Jurkat, Clone E6-1 (cell line): ENCODE data around the gene SGMS2.

Source experiments
- DNase-seq: peaks from one replicate; pipeline ENCODE4 v3.0.0-alpha.2; 2011; ENCODE audit warnings: low read depth, low spot score
- H3K4me3 ChIP-seq: 2 replicates; pipeline ENCODE4 v1.5.1; 2011; ENCODE audit warnings: mild to moderate bottlenecking, low read length, control low read depth, moderate library complexity

SGMS2 gene

GRCh38 chr4:107826421-107826980 lies 1.8 kb downstream of the SGMS2 start:
- no peak overlapping the region for H3K4me3 ChIP-seq
- no peak for DNase-seq

- no peak overlapping the region for H3K4me3 ChIP-seq
- DNase-seq: no peak
These were observed 3.8 kb downstream of the SGMS2 start for GRCh38 chr4:107828315-107829090.

DNA sequence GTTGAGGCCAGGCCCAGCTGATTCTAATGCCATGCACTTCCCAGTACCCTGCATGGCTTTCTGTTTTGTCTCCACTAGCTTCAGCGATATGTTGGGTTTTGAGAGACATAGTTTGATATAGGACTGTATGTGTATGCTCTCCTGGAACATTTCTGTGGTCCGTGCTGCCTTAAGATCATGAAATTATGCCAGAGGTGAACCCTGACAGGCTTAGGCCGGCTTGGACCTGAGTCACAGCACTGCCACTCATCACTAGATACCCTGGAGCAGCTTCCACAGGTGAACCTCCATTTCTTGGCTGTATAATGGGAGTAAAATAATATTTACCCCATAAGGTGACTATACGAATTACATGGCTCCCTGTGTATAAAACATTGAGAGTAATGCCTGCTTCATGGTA lies 6.4 kb downstream of the SGMS2 start:
- no peak overlapping the region for H3K4me3 ChIP-seq
- DNase-seq: no peak

- H3K4me3 ChIP-seq: no peak overlapping the region
- no peak for DNase-seq
These were observed 7.6 kb downstream of the SGMS2 start for GRCh38 chr4:107832275-107832807.

DNA sequence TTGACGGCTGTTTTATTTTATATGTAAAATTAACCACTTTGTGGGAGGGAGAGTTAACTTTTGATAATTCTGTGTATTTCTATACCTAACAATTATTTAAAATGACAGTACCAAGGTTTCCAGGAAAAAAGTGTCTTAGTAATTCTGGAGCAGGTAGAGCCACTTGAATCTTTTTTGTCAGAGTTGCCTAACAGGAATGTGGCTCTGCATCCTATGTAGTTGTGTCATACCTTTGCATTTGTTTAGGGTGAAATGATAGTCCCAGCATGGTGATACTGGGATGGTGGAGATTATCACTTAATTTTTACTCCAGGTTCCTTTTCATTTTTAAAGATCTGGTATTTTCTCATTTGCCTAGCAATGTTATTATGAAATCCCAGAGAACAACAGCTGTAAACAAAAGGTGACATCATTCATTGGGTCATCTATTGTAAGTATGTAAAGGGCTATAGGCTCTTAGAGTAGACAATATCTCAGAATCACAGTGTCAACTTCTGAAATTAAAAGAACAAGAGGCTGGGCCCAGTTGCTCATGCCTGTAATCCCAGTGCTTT lies 9.6 kb downstream of the SGMS2 start:
- no peak overlapping the region for H3K4me3 ChIP-seq
- DNase-seq: no peak

DNA sequence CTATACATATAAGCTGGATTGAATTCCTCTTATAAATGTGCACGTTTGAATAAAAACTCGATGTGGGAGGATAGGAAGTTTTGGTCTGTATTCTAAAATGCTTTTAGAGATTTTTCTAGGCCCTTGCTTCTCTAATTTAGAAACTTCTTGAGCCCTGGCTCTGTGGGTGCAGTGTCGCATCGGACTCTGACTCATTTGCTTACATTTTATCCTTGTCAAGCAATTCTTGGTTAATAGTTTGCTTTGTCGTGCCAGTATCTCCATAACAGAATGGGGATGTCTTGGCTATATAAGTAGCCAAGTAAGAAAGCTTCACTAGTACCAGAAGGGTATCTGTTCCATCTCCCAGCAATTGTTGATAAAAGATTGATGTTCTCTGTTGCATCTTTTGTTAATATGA lies 10.7 kb downstream of the SGMS2 start:
- DNase-seq: no peak
- H3K4me3 ChIP-seq: no peak overlapping the region

DNA sequence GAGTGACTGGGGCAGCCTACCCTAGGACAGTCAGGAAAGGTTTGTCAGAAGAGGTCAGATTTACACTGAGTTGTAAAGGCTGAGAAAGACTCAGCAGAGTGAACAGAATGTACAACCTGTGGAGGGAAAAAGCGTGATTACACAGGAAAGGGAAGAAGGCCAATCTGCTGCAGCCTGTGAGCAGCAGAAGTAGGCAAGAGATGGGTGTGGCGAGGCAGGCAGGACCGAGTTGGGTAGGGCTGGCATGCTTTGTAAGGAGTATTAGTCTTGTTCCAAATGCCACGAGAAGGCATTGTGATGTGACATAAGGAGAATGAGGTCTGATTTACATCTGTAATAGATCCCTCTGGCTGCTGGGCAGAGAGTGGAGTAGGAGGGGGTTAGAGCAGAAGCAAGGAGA lies 12.6 kb downstream of the SGMS2 start:
- DNase-seq: no peak
- H3K4me3 ChIP-seq: no peak overlapping the region

DNA sequence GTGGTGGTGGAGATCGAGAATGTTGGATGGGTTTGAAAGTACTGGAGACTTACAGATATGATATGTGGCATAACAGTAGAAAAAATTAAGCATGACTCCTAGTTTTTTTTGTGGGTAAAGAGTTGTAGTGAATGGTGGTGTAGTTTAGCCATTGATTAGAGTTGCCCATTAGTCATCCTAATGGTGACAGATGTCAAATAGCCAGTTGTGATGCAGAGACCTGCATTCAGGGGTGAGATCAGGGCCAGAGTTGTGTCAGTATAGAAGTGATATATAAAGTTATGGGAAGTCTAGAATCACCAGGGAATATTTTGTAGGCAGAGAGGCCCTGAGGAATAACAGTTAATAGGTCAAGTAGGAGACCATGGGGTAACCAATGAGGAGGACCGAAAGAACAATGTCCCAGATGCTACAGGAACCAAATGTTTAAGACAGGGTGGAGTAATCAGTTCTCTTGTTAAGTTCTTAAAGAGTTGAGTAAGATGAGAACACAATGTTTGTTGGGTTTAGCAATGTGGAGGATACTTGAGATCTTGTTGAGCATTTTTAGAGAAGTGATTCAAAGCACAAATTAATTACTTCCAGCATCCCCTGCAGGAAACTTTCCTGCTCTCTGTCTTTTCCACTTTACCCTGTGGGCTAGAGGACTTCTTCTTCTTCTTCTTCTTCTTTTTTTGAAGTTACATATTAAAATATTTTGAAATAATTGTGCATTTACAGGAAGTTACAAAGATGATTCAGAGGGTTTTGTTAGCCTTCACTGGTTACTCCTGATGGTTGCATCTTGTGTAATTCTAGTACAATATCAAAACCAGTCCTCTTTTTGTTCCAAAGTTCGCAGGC lies 13.3 kb downstream of the SGMS2 start:
- no peak overlapping the region for H3K4me3 ChIP-seq
- no peak for DNase-seq

DNA sequence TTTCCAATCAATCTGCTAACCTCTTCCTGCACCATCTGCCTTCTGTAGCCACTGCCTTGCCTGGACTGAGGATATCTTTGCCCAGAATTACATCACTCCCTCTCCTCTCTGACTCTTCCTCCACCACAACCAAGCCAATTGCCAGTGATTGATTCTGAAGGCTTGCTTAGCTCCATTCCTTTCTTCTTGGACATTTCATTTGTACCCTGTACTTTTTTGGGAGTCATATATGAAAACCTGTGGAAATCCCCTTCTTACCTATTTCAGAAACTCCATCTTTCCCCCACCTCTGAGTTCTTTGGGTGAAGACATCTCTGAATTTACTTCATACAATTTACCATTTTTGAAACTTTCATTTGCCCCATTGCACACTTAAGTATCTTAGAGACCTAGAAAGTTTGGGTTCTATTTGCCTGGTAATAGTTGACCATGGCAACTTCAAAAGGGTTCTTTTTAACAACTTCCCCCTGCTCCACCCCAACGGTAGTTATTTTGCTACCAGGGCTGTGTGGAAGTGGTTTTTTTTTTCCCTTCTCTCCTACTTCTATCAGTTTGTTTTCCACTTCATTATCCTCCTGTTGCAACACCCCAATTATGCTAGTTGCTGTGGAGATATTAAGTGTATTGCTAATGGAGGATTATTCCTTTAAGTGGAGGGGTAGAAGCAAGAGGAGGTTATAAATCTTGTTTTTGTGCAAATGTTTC lies 14.3 kb downstream of the SGMS2 start:
- no peak overlapping the region for H3K4me3 ChIP-seq
- DNase-seq: no peak

DNA sequence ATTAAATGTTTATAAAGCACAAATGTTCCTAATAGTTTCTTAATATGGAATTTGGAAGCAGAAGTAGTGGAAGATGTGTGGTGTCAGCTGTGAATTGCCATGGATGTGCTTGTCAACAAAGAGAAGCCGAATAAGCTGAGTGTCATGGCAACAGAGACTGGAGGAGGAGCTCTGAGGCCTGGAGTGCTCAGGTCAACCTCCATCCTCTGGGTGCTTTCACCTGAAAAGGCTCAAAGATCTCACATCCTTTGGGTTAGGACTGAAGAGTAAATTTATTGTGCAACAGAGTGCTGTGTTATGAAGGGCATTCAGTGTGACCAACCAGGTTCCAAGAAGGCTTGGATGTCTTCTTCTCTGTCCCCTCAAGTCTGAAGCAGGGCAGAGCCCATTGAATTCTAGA lies 18.7 kb downstream of the SGMS2 start:
- no peak overlapping the region for H3K4me3 ChIP-seq
- no peak for DNase-seq

GRCh38 chr4:107845681-107846080 lies 20.9 kb downstream of the SGMS2 start:
- DNase-seq: no peak
- no peak overlapping the region for H3K4me3 ChIP-seq

GRCh38 chr4:107850438-107850837 lies 25.7 kb downstream of the SGMS2 start:
- no peak overlapping the region for H3K4me3 ChIP-seq
- no peak for DNase-seq

DNA sequence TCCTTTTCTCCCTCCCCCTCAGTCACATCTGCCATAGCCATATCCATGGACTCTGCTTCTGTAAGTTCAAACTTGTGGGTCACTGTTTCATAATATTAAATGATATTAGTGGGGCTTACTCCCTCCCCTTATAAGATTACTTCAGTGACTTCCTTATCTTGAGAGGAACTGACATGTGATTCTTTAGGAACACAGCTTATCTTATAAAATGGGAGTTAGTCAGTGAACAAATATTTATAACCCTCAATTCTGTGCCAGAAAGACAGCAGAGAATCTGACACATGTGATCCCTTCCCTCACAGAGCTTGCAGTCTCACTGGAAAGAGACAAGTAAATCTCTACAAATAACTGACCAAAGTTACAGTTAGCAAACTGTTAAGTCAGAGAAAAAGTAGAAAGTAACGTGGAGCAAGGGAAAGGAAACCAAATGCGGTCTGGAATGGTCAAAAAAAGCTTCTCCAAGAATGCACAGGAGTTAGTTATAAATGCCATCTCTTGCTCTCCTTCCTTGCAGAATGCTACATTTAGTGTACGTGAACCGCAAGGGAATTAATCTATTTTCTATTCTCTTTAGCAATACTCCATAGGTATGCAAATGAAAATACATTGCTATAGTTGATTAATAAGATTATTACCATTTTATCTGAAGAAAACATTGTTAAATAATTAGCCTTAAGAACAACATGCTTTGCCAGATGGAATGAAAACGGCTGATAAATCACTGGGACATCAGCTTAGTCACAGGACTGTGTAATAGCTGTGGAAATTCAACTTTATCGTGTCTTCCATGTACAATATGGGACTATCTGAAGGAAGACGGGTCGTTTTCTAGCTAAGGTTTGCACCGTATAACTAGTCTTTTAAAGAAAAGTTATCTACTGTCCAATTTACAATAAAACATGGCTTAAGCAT lies 29.0 kb downstream of the SGMS2 start:
- H3K4me3 ChIP-seq: no peak overlapping the region
- no peak for DNase-seq

DNA sequence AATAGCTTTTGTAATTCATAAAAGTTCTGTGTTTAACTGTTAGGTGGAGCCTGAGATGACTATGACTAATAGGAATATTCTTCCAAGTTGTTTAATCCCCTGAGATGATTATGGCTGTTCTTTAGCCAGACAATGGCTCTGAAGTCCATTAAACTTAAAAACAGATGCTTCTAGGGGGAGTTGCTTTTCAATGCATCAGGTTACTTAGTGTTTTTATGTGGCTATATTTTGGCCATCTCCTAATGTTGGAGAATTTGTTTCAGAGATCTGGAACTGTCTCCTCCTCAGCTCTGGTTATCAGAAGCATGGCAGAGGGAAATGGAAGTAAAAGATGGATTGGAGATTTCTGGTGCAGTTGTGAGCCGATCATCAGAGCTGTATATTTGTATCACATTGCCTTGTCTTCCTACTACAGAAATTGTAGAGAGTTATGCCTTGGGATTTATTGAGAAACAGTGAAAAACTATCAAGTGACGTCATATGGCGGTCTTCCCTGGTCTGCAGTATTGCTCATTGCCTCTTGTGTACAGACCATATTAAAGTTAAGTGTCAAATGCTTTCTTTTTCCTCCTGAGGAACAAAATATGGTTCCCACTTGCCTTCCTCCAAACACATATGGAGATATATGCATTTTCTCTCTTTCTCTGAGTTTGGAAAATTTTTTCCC lies 29.8 kb downstream of the SGMS2 start:
- no peak for DNase-seq
- no peak overlapping the region for H3K4me3 ChIP-seq

DNA sequence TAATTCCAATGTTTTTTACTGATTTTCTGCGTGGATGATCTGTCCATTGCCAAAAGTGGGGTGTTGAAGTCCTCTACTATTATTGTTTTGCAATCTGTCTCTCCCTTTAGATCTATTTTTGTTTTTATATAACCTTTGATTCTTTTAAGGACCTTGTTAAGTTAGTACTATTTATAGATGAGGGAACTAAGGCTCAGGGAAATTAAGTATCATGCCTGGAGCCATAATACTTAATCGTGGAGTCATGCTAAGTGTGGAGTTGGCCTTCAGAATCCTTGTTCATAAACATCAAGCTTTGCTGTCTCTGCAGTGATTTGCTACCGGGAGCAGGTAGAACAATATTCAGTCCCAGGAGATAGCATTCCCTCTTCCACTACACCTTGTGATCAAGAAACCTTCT lies 31.0 kb downstream of the SGMS2 start:
- no peak for DNase-seq
- H3K4me3 ChIP-seq: no peak overlapping the region

DNA sequence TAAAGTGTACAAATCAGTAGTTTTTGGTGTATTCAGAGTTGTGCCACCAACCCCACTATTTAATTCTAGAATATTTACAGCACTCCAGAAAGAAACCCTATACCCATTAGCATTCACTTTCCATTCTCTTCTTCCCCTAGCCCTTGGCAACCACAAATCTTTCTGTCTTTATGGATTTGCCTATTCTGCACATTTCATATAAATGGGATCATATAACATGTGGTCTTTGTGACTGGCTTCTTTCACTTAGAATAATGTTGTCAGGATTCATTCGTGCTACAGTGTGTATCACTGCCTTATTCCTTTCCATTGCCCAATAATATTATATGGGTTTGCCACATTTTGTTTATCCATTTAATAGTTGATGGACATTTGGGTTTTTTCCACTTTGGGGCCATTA lies 32.2 kb downstream of the SGMS2 start:
- no peak for DNase-seq
- H3K4me3 ChIP-seq: no peak overlapping the region

- DNase-seq: no peak
- H3K4me3 ChIP-seq: no peak overlapping the region
These were observed 33.0 kb downstream of the SGMS2 start for GRCh38 chr4:107857741-107858140.
